GM18499 (cell line): Measurements from ENCODE around the gene RBBP8NL.

Source experiments
- ATAC-seq: cut with Tn5 transposase; IDR thresholded peaks from one replicate; pipeline ENCODE4 v1.9.1; 2021; ENCODE audit warnings: moderate number of reproducible peaks; ENCODE audit not compliant: insufficient read depth, unreplicated experiment

The RBBP8NL gene

GRCh38 chr20:62367633-62368391, 59.5 kb downstream of the RBBP8NL start:
- ATAC-seq, result no peak

DNA sequence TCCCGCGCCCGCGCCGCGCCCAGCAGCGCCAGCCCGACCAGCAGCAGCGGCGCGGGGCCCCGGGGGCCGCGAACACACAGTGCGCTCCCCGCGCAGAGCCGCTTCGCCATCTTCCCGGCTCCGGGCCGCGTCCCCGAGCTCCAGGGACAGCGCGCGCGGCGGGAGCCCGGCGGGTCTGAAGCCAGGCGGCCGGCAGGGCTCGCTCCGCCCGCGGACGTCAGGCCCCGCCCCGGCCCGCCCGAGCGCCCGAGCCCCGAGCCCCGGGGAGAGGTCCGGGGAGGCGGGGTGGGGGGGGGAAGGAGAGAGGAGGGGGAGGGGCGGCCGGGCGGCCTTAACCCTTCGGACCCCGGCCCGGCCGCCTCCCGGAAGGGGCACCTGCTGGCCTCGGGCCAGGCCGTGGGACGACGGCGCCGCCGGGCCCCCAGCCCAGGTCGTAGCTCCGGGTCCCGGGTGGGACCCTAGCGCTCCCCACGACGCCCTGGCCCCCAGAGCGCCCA, 60.2 kb downstream of the RBBP8NL start, which contains the start of gene LAMA5:
Gene LAMA5 (minus strand): TSS at position 177 of the 497 bp plus-strand sequence. CDS start 67 bp downstream, at position 110.
- no peak for ATAC-seq

DNA sequence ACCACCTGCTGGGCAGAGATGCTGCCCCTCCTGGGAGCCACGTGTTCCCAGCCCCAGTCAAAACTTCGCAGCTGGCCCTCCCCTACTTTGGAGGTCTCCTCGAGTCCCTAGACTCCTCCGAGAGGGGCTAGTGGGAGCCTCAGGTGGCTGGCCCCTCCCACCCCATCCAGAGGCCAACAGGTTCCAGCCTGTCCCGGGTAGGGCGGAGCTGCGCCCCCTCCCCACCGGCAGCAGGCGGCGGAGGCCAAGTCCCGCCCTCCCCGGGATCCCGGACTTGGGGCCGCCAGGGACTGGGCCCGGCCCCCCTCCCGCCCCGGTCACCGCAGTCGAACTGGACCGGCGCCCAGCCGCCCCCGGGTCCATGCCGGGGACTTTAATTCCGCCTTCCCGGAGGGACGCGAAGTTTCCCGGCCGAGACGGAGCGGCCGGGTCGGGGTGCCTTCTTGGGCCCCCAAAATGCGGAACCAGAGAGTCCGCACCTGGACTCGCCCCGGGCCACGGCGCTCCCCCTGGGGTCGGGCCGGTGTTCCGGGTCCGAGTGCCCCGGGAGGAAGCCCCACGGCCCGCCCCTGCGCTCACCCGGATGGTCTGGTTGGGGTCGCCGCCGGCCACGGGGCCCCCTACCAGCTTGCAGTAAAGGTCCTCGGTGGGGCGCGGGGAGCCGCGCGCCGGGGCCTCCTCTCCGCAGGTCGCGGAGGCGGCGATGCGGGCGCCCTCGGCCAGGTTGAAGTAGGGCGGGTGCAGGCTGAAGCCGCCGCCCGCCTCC, 60.8 kb downstream of the RBBP8NL start:
- ATAC-seq, result no peak

GRCh38 chr20:62365814-62366369, 61.4 kb downstream of the RBBP8NL start:
- no peak for ATAC-seq

DNA sequence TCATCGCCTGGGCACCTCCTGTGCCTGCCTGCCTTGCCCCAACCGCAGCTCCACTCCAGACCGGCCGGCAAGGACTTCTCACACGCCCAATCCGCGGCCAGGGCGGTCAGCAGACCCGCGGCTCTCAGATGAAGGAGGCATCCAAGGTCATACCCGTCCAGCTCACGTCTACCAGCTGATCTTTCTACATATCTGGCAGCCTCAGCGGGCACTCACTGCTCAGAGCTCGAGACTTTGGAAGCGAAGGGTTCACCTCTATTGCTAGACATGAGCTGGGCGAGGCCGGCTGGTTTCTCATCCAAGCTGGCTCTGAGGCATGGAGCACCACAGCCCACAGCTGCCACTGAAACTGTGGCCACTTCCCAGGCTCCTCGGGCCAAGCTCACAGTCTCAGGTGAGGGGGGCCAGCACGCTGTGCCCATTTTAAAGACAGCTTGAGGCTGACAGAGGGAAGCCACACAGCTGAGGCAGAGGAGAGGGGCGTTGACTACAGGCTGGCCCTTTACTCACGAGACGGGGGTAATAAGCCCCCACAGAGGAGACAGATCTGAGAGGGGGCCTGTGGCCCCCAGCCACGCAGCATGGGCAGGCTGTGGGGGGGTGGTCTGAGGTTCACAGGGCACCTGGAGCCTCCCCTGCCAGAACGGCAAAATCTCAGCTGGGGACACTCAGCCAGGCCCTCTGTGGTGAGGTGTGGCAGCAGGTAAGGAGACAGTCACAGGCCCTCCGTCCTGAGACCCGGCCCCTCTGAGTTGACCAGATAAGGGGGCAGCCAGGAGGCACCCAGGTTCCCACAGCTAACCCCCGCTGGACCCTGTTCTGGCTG, 62.2 kb downstream of the RBBP8NL start:
- ATAC-seq, result no peak

- ATAC-seq, result no peak
These were observed 63.2 kb downstream of the RBBP8NL start for GRCh38 chr20:62363920-62364851.

- no peak for ATAC-seq
These were observed 64.1 kb downstream of the RBBP8NL start for GRCh38 chr20:62362991-62363919.

GRCh38 chr20:62362590-62362940, 64.8 kb downstream of the RBBP8NL start:
- no peak for ATAC-seq

DNA sequence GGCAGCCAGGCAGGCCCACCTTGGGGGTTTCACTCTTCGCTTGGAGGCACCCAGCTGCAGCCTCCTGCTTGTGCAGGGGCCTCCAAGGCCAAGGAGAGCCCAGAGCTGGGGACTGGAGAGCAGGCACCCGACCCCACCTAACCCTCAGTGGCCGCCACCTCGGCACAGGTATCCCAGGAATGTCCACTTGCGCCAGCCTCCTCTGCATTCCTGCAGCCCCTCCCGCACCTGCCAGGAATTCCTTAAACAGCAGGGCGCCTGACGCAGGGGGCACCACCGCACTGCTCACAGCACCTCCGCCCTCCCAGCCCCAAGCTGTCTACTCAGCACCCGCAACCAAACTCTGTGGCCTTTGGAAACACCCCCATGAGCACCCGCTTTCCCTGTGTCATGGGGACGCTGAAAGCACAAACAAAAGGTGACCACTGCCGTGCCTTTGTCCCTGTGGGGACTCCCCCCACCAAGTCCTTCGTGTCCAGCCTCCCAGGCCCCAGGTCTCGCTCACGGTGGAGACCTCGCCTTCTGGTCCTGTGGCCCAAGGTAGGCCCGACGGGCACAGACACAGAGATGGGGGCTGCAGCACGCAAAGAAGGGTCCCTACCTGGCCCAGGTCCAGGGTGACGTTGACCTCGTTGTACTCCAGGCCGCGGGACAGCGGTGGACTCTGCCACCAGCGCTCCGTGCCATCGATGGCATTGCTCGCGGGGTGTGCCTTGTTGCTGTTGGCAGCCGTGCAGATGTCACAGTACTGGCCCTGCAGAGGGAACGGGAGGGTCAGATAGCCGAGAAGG, 65.3 kb downstream of the RBBP8NL start:
- ATAC-seq, result no peak

GRCh38 chr20:62360854-62361798, 66.2 kb downstream of the RBBP8NL start:
- ATAC-seq, result no peak
